Muscle layer of colon (tissue), 2 donors: ENCODE measurements around the gene SLC49A3.
"Not testable (repeated sequence)": the region's sequence is repeated elsewhere in the genome, so short reads cannot be mapped to it uniquely, and the experiment has no call there.

Source experiments
- H3K27ac ChIP-seq: one replicate; pipeline ENCODE4 v1.7.0; 2013; ENCODE audit warnings: low read depth, mild to moderate bottlenecking, low read length, moderate library complexity
- H3K27me3 ChIP-seq, 2 donors: one replicate each; pipeline ENCODE4 v1.7.0; 2013; ENCODE audit warnings: low read length in 2 of 2, mild to moderate bottlenecking in 2 of 2; ENCODE audit not compliant: insufficient read depth in 2 of 2, control insufficient read depth in 1 of 2
- H3K36me3 ChIP-seq: one replicate; pipeline ENCODE4 v1.7.0; 2013; ENCODE audit warnings: mild to moderate bottlenecking, low read length; ENCODE audit not compliant: insufficient read depth
- H3K4me1 ChIP-seq: one replicate; pipeline ENCODE4 v1.7.0; 2013; ENCODE audit warnings: mild to moderate bottlenecking, low read length; ENCODE audit not compliant: insufficient read depth
- H3K4me3 ChIP-seq, 2 donors: one replicate each; pipeline ENCODE4 v1.7.0; 2013; ENCODE audit warnings: low read length in 2 of 2, low read depth in 1 of 2, mild to moderate bottlenecking in 1 of 2, moderate library complexity in 1 of 2
- H3K9ac ChIP-seq: one replicate; pipeline ENCODE4 v1.7.0; 2013; ENCODE audit warnings: low read length
- H3K9me3 ChIP-seq: one replicate; pipeline ENCODE4 v1.7.0; 2013; ENCODE audit warnings: mild to moderate bottlenecking, low read length
- donor health status: abdominal sarcoma.
- donor health status: Adenocarcinoma of cecum.

Gene SLC49A3

DNA sequence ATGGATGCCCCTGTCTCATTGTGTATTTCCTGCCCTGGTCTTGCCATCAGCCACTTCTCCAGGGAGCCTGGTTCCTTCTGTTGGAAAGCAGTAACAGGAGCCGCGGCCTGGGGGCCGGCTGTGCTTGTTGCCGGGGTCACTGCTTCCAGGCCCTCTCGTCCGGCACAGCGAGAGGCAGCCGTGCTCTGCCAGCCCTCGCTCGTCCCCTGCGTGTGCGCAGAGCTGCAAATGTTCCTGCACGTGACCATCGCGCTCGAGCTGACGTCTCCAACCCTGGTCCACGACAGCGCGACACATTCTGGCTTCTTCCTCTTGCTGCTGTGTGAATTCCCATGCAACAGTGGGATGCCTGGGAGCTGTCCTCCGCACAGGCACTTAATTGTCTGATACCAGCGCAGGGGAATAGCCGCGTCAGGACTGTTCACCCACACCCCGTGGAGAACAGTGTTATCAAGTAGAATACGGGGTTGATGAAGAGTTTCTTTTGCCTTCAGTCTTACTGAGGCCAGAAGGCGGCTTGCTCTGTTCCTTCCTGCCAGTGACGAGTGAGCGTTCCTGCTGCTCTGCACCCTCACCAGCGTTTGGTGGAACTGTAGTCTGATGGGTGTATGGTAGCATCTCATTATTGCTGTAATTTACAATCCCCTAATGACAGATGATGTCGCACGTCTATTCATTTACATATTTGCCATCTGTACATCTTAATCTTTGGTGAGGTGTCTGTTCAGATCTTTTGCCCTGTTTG is 51.2 kb downstream of the SLC49A3 start:
- H3K4me3 ChIP-seq = no peak overlapping the region
- no peak overlapping the region for H3K27ac ChIP-seq
- no peaks in the 10 kb centered on the region for H3K27me3 ChIP-seq
- H3K4me1 ChIP-seq = no peaks in the 10 kb centered on the region
- no peak overlapping the region for H3K9ac ChIP-seq
- no peaks in the 10 kb centered on the region for H3K36me3 ChIP-seq
- no peaks in the 10 kb centered on the region for H3K9me3 ChIP-seq

DNA sequence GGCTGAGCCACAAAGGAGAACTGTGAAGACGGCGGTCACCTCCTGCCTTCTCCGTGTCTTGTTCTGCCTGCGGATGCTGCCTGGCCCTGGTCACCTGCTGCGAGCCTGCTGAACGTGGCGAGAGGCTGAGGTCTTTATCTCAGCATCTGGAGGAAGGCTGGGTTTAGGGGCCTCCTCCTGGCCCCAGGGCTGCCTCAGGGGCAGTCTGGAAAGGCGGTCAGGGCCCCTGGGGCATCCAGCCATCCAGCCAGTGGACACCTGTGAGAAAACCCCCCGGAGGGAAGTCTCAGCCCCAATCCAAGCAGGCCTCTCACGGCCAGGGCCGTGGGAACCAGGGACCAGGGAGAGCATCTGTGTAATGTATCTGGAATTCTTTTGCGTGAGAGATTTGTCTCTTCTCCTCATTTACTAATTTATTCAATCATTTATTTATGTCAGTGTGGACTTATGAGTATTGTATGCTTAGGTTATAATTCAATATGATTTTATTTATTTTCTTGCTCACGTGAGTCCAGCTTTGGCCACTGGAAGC is 52.3 kb downstream of the SLC49A3 start:
- H3K4me1 ChIP-seq = no peaks in the 10 kb centered on the region
- no peaks in the 10 kb centered on the region for H3K27me3 ChIP-seq
- H3K4me3 ChIP-seq = no peak overlapping the region
- H3K9me3 ChIP-seq = no peaks in the 10 kb centered on the region
- no peaks in the 10 kb centered on the region for H3K36me3 ChIP-seq
- H3K9ac ChIP-seq = no peak overlapping the region
- H3K27ac ChIP-seq = no peak overlapping the region

DNA sequence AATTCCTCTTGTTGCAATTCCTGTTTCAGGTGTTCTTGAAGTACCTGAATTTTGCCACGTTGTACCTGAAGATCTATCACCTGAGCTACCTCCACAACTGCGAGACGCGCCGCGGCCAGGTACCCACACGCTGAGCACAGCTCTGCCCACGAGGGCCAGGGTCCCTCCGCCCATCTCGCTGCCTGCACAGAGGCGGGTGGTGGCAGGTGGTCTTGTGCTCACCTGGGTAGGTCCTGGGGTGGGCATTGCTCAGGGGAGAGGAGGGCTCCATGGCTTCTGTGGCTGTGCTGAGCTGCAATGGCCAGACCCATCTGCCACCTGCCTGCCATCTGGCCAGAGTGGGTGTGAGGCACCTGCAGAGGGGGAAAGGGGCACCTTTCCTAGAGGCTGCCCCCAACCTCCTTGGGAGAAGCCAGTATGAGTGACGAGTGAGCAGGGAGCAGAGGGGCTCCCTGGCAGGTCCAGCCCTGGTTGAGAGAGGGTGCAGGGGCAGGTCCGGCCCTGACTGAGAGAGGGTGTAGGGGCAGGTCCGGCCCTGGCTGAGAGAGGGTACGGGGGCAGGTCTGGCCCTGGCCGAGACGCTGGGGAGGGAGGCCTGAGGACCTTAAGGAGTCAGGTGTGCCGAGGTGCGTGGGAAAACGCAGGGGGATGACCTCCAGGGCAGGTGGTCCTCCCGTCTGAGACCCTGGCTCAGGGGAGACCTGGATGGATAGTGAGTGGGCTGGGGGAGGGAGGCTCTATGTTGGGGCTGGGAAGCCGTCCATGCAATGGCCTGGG is 52.9 kb downstream of the SLC49A3 start:
- Histone ChIP-seq H3K36me3 (no peaks in the 10 kb centered on the region), H3K27ac (no peak overlapping the region), H3K27me3 (no peaks in the 10 kb centered on the region), H3K9ac (no peak overlapping the region), H3K4me1 (no peaks in the 10 kb centered on the region), H3K4me3 (no peak overlapping the region), H3K9me3 (no peaks in the 10 kb centered on the region)

DNA sequence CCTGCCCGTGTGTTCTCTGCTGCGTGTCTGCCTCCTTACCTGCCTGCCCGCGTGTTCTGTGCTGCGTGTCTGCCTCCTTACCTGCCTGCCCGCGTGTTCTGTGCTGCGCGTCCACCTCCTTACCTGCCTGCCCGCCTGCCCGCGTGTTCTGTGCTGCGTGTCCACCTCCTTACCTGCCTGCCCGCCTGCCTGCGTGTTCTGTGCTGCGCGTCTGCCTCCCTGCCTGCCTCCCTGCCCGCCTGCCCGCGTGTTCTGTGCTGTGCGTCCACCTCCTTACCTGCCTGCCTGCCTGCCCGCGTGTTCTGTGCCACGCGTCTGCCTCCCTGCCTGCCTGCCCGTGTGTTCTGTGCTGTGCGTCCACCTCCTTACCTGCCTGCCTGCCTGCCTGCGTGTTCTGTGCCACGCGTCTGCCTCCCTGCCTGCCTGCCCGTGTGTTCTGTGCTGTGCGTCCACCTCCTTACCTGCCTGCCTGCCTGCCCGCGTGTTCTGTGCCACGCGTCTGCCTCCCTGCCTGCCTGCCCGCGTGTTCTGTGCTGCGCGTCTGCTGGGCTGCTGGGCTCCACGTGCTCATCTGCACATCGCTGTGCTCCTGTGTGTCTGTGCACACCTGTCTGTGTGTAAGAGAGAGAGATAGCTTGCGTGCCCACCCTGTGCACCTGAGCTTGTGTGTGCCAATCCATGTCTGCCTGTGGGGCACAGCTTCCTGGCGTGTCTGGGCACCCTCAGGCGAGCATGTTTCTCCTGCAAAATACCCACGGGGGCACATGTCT is 53.7 kb downstream of the SLC49A3 start:
- H3K27ac ChIP-seq, H3K9ac ChIP-seq, H3K27me3 ChIP-seq, H3K9me3 ChIP-seq, H3K36me3 ChIP-seq, H3K4me1 ChIP-seq, H3K4me3 ChIP-seq: not testable (repeated sequence)

DNA sequence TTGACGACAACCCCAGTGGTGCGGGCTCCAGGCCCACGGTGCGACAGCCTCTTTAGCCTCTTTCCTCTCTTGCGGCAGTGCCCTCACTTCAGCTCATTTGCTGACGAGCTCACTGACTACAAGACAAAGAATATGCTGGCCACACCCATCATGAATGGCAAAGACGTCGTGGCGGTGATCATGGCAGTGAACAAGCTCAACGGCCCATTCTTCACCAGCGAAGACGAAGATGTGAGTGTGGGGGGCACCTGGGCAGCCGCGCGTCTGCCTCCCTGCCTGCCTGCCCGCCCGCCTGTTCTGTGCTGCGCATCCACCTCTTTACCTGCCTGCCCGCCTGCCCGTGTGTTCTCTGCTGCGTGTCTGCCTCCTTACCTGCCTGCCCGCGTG is 54.4 kb downstream of the SLC49A3 start:
- Histone ChIP-seq H3K9ac (no peak overlapping the region), H3K27ac (no peak overlapping the region), H3K36me3 (no peaks in the 10 kb centered on the region), H3K4me1 (no peaks in the 10 kb centered on the region), H3K4me3 (no peak overlapping the region), H3K9me3 (no peaks in the 10 kb centered on the region), H3K27me3 (no peaks in the 10 kb centered on the region)

DNA sequence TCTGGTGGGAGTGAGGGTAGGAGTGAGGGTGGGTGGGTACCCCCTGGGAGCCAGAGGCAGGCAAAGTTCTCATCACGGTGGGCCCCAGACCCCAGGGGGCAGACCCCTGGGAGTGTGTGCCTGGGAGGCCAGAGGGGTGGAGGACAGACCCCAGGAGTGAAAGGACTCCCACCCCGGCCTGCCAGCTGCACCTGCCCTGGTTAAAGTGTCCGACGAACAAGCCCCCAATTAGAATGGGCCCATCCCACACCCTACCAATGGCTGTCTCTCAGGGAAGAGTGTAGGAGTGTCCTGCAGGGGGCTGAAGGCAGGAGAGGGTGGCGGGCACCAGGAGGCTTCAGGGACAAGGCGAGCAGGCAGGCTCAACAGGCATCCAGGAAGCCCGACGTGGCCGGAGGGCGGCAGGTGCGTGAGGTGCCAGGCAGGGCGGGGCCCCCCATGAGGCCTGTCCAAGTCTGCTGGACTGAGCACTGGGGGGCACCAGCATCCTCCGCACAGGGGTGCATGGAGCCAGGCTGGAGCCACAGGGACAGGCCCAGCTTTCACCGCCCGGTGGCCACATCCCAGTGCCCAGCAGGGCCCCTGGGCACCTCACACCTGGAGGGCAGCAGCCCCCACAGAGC is 54.9 kb downstream of the SLC49A3 start:
- no peak overlapping the region for H3K9ac ChIP-seq
- peaks cover 0 to 3% of the 10 kb centered on the region in 2 donors for H3K27me3 ChIP-seq
- no peaks in the 10 kb centered on the region for H3K36me3 ChIP-seq
- no peaks in the 10 kb centered on the region for H3K9me3 ChIP-seq
- no peak overlapping the region for H3K27ac ChIP-seq
- no peaks in the 10 kb centered on the region for H3K4me1 ChIP-seq
- H3K4me3 ChIP-seq = no peak overlapping the region

DNA sequence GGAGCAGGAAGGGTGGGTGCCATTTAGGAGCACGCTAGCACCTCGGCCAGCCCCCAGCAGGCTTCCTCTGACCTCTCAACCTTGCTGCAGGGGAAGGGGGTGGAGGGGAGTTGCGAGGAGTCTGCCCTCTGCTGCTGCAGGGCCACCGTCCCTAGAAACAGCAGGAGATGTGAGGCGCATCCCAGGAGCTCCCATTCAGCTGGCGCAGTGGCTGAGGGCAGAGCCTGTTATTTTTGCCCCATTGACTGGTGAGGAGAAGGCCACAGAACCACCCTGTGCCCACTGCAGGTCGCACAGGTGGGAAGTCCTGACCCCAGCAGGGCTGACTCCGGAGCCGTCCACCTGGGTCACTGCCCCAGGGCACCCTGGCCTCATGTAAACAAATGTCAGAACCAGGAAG is 55.5 kb downstream of the SLC49A3 start:
- Histone ChIP-seq H3K27ac (no peak overlapping the region), H3K9me3 (no peaks in the 10 kb centered on the region), H3K27me3 (peaks cover 0 to 10% of the 10 kb centered on the region in 2 donors), H3K9ac (no peak overlapping the region), H3K4me3 (no peak overlapping the region), H3K36me3 (no peaks in the 10 kb centered on the region), H3K4me1 (no peaks in the 10 kb centered on the region)

DNA sequence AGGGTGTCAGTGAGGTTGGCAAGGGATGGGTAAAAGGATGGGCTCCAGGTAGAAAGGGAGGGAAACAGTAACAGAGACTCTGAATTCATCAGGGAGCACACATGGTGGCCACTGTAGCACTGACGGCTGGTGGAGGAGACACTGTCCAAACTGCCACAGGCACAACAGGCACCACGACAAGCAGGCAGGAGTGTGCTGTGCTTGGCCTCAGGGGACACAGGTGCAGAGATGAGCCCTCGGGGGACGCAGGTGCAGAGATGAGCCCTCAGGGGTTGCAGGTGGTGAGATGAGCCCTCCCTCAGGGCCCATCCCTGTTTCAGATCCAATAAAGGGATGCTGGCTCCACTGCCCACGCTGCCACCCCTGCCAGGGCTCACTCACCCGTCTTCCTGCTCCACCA is 56.0 kb downstream of the SLC49A3 start:
- no peaks in the 10 kb centered on the region for H3K4me1 ChIP-seq
- H3K9me3 ChIP-seq = no peaks in the 10 kb centered on the region
- H3K27me3 ChIP-seq = peaks cover 0 to 10% of the 10 kb centered on the region in 2 donors
- no peaks in the 10 kb centered on the region for H3K36me3 ChIP-seq
- H3K4me3 ChIP-seq = no peak overlapping the region
- H3K9ac ChIP-seq = no peak overlapping the region
- no peak overlapping the region for H3K27ac ChIP-seq

DNA sequence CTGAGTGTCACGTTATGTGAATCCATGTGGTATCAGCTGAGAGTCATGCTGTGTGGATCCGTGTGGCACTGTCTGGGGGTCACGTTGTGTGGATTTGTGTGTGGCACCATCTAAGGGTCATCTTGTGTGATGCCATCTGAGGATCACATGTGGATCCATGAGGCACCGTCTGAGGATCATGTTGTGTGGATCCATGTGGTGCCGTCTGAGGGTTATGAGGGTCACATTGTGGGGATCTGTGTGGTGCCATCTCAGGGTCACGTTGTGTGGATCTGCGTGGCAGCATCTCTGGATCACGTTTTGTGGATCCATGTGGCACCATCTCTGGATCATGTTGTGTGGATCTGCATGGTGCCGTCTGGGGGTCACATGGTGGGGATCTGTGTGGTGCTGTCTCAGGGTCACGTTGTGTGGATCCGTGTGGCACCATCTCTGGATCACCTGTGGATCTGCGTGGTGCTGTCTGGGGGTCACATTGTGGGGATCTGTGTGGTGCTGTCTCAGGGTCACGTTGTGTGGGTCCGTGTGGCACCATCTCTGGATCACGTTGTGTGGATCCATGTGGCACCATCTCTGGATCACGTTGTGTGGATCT is 56.7 kb downstream of the SLC49A3 start:
- Histone ChIP-seq H3K27ac (no peak overlapping the region), H3K4me3 (no peak overlapping the region), H3K27me3 (peaks cover 0 to 10% of the 10 kb centered on the region in 2 donors)

More for the DNA sequence above, 56.7 kb downstream of the SLC49A3 start:
- Histone ChIP-seq H3K9me3 (no peaks in the 10 kb centered on the region), H3K9ac (no peak overlapping the region), H3K4me1 (no peaks in the 10 kb centered on the region), H3K36me3 (no peaks in the 10 kb centered on the region)
